Trophoblast cell (in vitro differentiated cells and primary cell): ENCODE measurements around the gene TNNT3.
A peak's percentile ranks its signal among the peaks of the same experiment; 100 is the strongest.

ENCODE experiments used
- DNase-seq, 2 donors: peaks; one replicate each; pipeline ENCODE4 v3.0.0-alpha.2; 2016
- H2AFZ ChIP-seq: 2 replicates; pipeline ENCODE4 v1.6.1; 2013; ENCODE audit warnings: low read length, moderate library complexity, mild to moderate bottlenecking; ENCODE audit not compliant: insufficient read depth, poor library complexity
- H2AK5ac ChIP-seq: 2 replicates; pipeline ENCODE4 v1.6.1; 2013; ENCODE audit warnings: mild to moderate bottlenecking, low read length
- H2BK120ac ChIP-seq: 2 replicates; pipeline ENCODE4 v1.6.1; 2013; ENCODE audit warnings: low read length, mild to moderate bottlenecking, moderate library complexity; ENCODE audit not compliant: insufficient read depth, poor library complexity
- H2BK12ac ChIP-seq: 2 replicates; pipeline ENCODE4 v1.6.1; 2013; ENCODE audit warnings: mild to moderate bottlenecking, low read length, moderate library complexity
- H2BK5ac ChIP-seq: 2 replicates; pipeline ENCODE4 v1.6.1; 2013; ENCODE audit warnings: low read length, low read depth, moderate library complexity, mild to moderate bottlenecking; ENCODE audit not compliant: poor library complexity
- H3K14ac ChIP-seq: 2 replicates; pipeline ENCODE4 v1.6.1; 2013; ENCODE audit warnings: mild to moderate bottlenecking, low read length
- H3K18ac ChIP-seq: 2 replicates; pipeline ENCODE4 v1.6.1; 2013; ENCODE audit warnings: mild to moderate bottlenecking, low read length
- H3K23ac ChIP-seq: 2 replicates; pipeline ENCODE4 v1.6.1; 2013; ENCODE audit warnings: low read length
- H3K27ac ChIP-seq: 2 replicates; pipeline ENCODE4 v1.5.1; 2013; ENCODE audit warnings: low read depth, mild to moderate bottlenecking, inconsistent platforms, low read length, moderate library complexity
- H3K27me3 ChIP-seq: 2 replicates; pipeline ENCODE4 v1.6.1; 2013; ENCODE audit warnings: inconsistent platforms, mild to moderate bottlenecking, low read length, moderate library complexity; ENCODE audit not compliant: insufficient read depth
- H3K36me3 ChIP-seq, 2 experiments: 1 replicate in 1 of 2; 2 replicates in 1 of 2; pipeline ENCODE4 v1.6.1; 2013; ENCODE audit warnings: low read length in 2 of 2, mild to moderate bottlenecking in 2 of 2, moderate library complexity in 1 of 2; ENCODE audit not compliant: insufficient read depth in 2 of 2, control insufficient read depth in 1 of 2
- H3K4ac ChIP-seq: 2 replicates; pipeline ENCODE4 v1.6.1; 2013; ENCODE audit warnings: low read depth, mild to moderate bottlenecking, low read length, moderate library complexity
- H3K4me1 ChIP-seq, 2 experiments: 1 replicate in 1 of 2; 2 replicates in 1 of 2; pipeline ENCODE4 v1.6.1; 2013; ENCODE audit warnings: low read length in 2 of 2, mild to moderate bottlenecking in 2 of 2, moderate library complexity in 1 of 2; ENCODE audit not compliant: insufficient read depth in 2 of 2, control insufficient read depth in 1 of 2
- H3K4me2 ChIP-seq: 2 replicates; pipeline ENCODE4 v1.6.1; 2013; ENCODE audit warnings: inconsistent platforms, mild to moderate bottlenecking, low read length, moderate library complexity
- H3K4me3 ChIP-seq: 2 replicates; pipeline ENCODE4 v1.5.1; 2013; ENCODE audit warnings: mild to moderate bottlenecking, low read depth, low read length, inconsistent platforms
- H3K79me1 ChIP-seq: one replicate; pipeline ENCODE4 v1.6.1; 2013; ENCODE audit warnings: low read length
- H3K79me2 ChIP-seq: 2 replicates; pipeline ENCODE4 v1.6.1; 2013; ENCODE audit warnings: low read length, mild to moderate bottlenecking; ENCODE audit not compliant: control insufficient read depth, insufficient read depth, poor library complexity
- H3K9ac ChIP-seq: 2 replicates; pipeline ENCODE4 v1.6.1; 2013; ENCODE audit warnings: mild to moderate bottlenecking, low read length
- H3K9me3 ChIP-seq: 2 replicates; pipeline ENCODE4 v1.6.1; 2013; ENCODE audit warnings: low read depth, mild to moderate bottlenecking, control low read depth, inconsistent platforms, low read length; ENCODE audit not compliant: insufficient read depth
- H4K12ac ChIP-seq: 2 replicates; pipeline ENCODE4 v1.6.1; 2013; ENCODE audit warnings: low read depth, mild to moderate bottlenecking, low read length, moderate library complexity
- H4K8ac ChIP-seq: 2 replicates; pipeline ENCODE4 v1.6.1; 2013; ENCODE audit warnings: low read depth, mild to moderate bottlenecking, low read length, moderate library complexity
- H4K91ac ChIP-seq: one replicate; pipeline ENCODE4 v1.6.1; 2013; ENCODE audit warnings: low read depth, mild to moderate bottlenecking, low read length, moderate library complexity
- WGBS: extraction: QIAGEN DNeasy Blood & Tissue Kit; methylation state at CpG from one replicate; pipeline ENCODE4 v1.1.7; 2013; ENCODE audit warnings: missing lambda C conversion rate; ENCODE audit not compliant: insufficient read length, insufficient coverage; ENCODE audit errors: extremely low coverage; 5-methylcytosine and 5-hydroxymethylcytosine counted together

TNNT3 gene

DNA sequence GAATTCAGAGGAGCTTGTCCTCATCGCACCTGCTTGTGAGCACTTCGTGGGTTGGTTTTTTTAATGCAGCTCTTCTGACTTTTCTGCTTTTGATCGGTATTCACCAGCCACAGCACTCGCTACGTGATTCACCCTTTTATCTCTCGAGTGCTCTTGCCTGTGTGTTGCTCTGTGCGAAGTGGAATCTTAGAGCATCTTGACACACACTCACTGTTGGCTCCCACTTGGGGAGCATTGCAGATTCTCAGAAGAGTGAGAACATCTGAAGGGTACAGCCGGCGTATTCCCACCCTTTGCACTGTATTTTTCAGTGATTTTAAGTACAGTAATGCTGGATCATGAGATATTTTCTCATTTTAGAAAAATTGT, 10.9 kb downstream of the TNNT3 start:
- Histone ChIP-seq H3K4me3 (no peak overlapping the region), H2BK12ac (no peak overlapping the region), H3K36me3 (no peaks in the 10 kb centered on the region), H3K9me3 (peaks cover 3% of the 10 kb centered on the region), H4K12ac (no peak overlapping the region), H3K18ac (no peak overlapping the region), H4K8ac (no peak overlapping the region), H3K79me2 (no peaks in the 10 kb centered on the region), H4K91ac (no peak overlapping the region), H3K27me3 (no peaks in the 10 kb centered on the region), H3K4me2 (no peak overlapping the region), H2BK120ac (no peak overlapping the region), H3K9ac (no peak overlapping the region), H2AFZ (no peak overlapping the region), H2BK5ac (no peak overlapping the region), H3K14ac (no peak overlapping the region), H3K4ac (no peak overlapping the region), H3K4me1 (peaks cover 18 to 21% of the 10 kb centered on the region in 2 experiments), H3K79me1 (peaks cover 7% of the 10 kb centered on the region), H3K27ac (no peak overlapping the region), H2AK5ac (no peak overlapping the region), H3K23ac (no peak overlapping the region)
- no peak for DNase-seq
- WGBS = no CpG with 5 or more reads among the region's 9 CpGs

DNA sequence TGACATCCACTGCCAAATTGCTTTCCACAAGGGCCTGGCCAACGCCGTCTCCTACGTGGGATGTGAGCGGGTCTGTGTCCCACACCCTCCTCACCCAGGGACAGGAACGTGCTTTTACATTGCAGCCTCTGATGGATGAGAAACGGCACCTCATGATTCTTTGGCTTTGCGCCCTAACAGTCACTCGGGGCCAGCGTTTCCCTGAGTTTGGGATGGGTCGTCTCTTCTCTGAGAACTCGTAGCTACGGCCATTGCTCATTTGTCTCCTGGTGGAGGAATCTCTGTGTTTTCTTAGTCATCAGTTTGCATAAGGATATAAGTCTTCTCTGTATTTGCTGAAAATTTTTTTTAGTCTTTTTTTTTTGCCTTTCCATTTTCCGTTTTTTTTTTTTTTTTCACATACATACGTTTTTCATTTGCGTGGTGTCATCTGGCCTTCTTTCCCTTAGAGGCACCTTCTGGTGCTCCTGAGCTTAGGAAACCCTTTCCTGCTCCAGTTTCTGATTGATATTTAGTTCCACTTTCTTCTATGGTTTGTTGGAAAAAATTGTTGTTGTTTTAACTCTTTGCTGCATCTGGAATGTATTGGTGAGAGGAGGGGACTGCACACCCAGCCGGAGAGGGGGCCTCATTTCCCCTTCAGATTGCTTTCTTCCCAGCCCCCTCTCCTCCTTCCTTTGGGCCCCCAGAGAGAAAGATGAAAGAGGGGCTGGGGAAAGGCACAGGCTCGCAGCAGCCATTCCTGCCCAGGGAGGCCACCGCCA, 12.0 kb downstream of the TNNT3 start:
- Histone ChIP-seq H3K36me3 (no peaks in the 10 kb centered on the region), H3K9ac (no peak overlapping the region), H3K9me3 (peaks cover 3% of the 10 kb centered on the region), H4K91ac (no peak overlapping the region), H4K8ac (no peak overlapping the region), H4K12ac (no peak overlapping the region), H3K4me3 (no peak overlapping the region), H3K4me1 (peaks cover 15 to 18% of the 10 kb centered on the region in 2 experiments), H3K79me2 (no peaks in the 10 kb centered on the region), H2BK12ac (no peak overlapping the region), H2AFZ (no peak overlapping the region), H3K14ac (no peak overlapping the region), H2AK5ac (no peak overlapping the region), H3K27ac (no peak overlapping the region), H3K4ac (no peak overlapping the region), H3K27me3 (no peaks in the 10 kb centered on the region), H3K4me2 (no peak overlapping the region), H2BK120ac (no peak overlapping the region), H3K23ac (no peak overlapping the region), H3K18ac (no peak overlapping the region), H3K79me1 (peaks cover 6% of the 10 kb centered on the region), H2BK5ac (no peak overlapping the region)
- no peak for DNase-seq
- no CpG with 5 or more reads among the region's 18 CpGs for WGBS

- Histone ChIP-seq H3K79me1 (peaks cover 2% of the 10 kb centered on the region), H4K91ac (no peak overlapping the region), H3K14ac (no peak overlapping the region), H3K4me2 (no peak overlapping the region), H3K4me3 (no peak overlapping the region), H3K4me1 (peaks cover 10 to 13% of the 10 kb centered on the region in 2 experiments), H3K27me3 (no peaks in the 10 kb centered on the region), H3K4ac (no peak overlapping the region), H2BK12ac (no peak overlapping the region), H4K8ac (no peak overlapping the region), H2BK5ac (no peak overlapping the region), H2BK120ac (no peak overlapping the region), H2AK5ac (no peak overlapping the region), H4K12ac (no peak overlapping the region), H2AFZ (no peak overlapping the region), H3K9me3 (peaks cover 3% of the 10 kb centered on the region), H3K79me2 (no peaks in the 10 kb centered on the region), H3K9ac (no peak overlapping the region), H3K23ac (no peak overlapping the region), H3K36me3 (no peaks in the 10 kb centered on the region), H3K18ac (no peak overlapping the region), H3K27ac (no peak overlapping the region)
- WGBS = no CpG with 5 or more reads among the region's 11 CpGs
- no peak for DNase-seq
Observed at GRCh38 chr11:1932105-1932480, 12.6 kb downstream of the TNNT3 start.

DNA sequence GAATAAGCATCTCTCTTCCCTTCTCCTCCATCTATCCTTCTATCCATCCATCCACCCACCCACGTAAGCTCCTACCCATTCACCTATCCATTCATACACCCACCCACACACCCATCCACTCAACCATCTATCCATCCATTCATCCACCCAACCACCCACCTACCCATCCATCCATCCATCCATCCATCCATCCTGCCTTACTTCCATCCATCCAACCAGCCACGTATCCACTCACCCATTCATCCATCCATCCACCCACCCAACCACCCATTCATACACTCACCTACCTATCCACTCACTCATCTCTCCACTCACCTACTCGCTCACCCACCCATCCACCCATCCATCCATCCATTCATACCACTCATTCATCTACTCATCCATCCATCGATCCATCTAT, 13.2 kb downstream of the TNNT3 start:
- Histone ChIP-seq H3K79me1 (no peaks in the 10 kb centered on the region), H2BK12ac (no peak overlapping the region), H3K23ac (no peak overlapping the region), H4K12ac (no peak overlapping the region), H3K4me1 (peaks cover 4 to 7% of the 10 kb centered on the region in 2 experiments), H3K4me3 (peak overlapping the region; percentile 44), H3K4ac (no peak overlapping the region), H3K18ac (no peak overlapping the region), H2AFZ (no peak overlapping the region), H3K79me2 (no peaks in the 10 kb centered on the region), H2BK5ac (no peak overlapping the region), H3K27me3 (no peaks in the 10 kb centered on the region), H3K27ac (no peak overlapping the region), H4K91ac (no peak overlapping the region), H4K8ac (no peak overlapping the region), H3K4me2 (no peak overlapping the region), H3K36me3 (no peaks in the 10 kb centered on the region), H2AK5ac (no peak overlapping the region), H3K9ac (no peak overlapping the region), H3K14ac (no peak overlapping the region), H2BK120ac (no peak overlapping the region), H3K9me3 (peaks cover 3% of the 10 kb centered on the region)
- DNase-seq = no peak
- WGBS = 100% methylated on average over 4 of the region's 4 CpGs
